SU-DHL-6 (cell line): ENCODE measurements around the gene WDR17.

ENCODE experiments used
- CTCF ChIP-seq: fragments of 200-600 bp; sonication (generic); IDR thresholded peaks from one replicate; pipeline ENCODE4 v1.5.1; 2017; ENCODE audit warnings: antibody characterized with exemption, mild to moderate bottlenecking, low read length, moderate library complexity; ENCODE audit not compliant: insufficient read depth, poor library complexity, severe bottlenecking
- EZH2phosphoT487 ChIP-seq: fragments of 200-600 bp; sonication (generic), shearing (Covaris generic); conservative IDR thresholded peaks from 2 replicates; pipeline ENCODE4 v1.6.1; 2018; ENCODE audit warnings: mild to moderate bottlenecking, antibody characterized with exemption, low read length, moderate library complexity, mixed read lengths

GRCh38 chr4:176186671-176187395 is 121.2 kb downstream of the WDR17 start:
- no peak for TF ChIP-seq CTCF
- no peak for TF ChIP-seq EZH2phosphoT487
